B cell (primary cell): ENCODE data around the gene RTL5. TPM values are rescaled to one million over a fixed set of nuclear protein-coding genes. Genes with fewer than 3 reads are reported as not detected.

ENCODE experiments used
- ATAC-seq: fragments of 200-7000 bp; cut with Tn5 transposase; one replicate; pipeline ENCODE4 v1.10.0; 2021; ENCODE audit warnings: low read depth, mild to moderate bottlenecking, moderate number of reproducible peaks, moderate library complexity
- CTCF ChIA-PET: fragments of 350-600 bp; sonication (Branson Sonifier 250); formaldehyde crosslinking; loops from one replicate; lab custom pipeline; 2021; ENCODE audit warnings: antibody characterized with exemption, inconsistent platforms; lab: Charles Lee
- POLR2A ChIA-PET: fragments of 350-600 bp; sonication (Branson Sonifier 250); formaldehyde crosslinking; loops from one replicate; lab custom pipeline; 2021; ENCODE audit warnings: antibody characterized with exemption; lab: Charles Lee
- DNase-seq: peaks from one replicate; pipeline ENCODE4 v3.0.0; 2013
- H2AFZ ChIP-seq: 2 replicates; pipeline ENCODE4 v1.6.1; 2012; ENCODE audit warnings: mild to moderate bottlenecking, low read depth, low read length; ENCODE audit not compliant: insufficient read depth, poor library complexity, severe bottlenecking
- H3K27ac ChIP-seq, 2 donors: 1 replicate in 1 of 2; 2 replicates in 1 of 2; pipeline ENCODE4 v1.5.1; 2012 to 2013; ENCODE audit warnings: low read length in 2 of 2, mild to moderate bottlenecking in 2 of 2, moderate library complexity in 1 of 2
- H3K27me3 ChIP-seq, 4 experiments: fragments of 200-600 bp in 1 of 4; sonication (generic) in 1 of 4; replicated peaks in 1 of 4; 1 replicate in 2 of 4; 2 replicates in 2 of 4; pipeline versions ENCODE4 v1.6.1 to v1.7.0; 2013 to 2016; ENCODE audit warnings: low read length in 3 of 4, mild to moderate bottlenecking in 2 of 4, mixed read lengths in 1 of 4, moderate library complexity in 1 of 4; ENCODE audit not compliant: insufficient read depth in 4 of 4, control insufficient read depth in 3 of 4; ENCODE audit errors: control extremely low read depth in 1 of 4
- H3K36me3 ChIP-seq, 2 experiments: replicated peaks in 1 of 2; 1 replicate in 1 of 2; 2 replicates in 1 of 2; pipeline versions ENCODE4 v1.6.1 to v1.7.1; 2013; ENCODE audit warnings: low read length in 1 of 2; ENCODE audit not compliant: insufficient read depth in 2 of 2, control insufficient read depth in 1 of 2; ENCODE audit errors: control extremely low read depth in 1 of 2, extremely low read depth in 1 of 2
- H3K4me1 ChIP-seq, 2 donors: fragments of 200-600 bp in 1 of 2; sonication (generic) in 1 of 2; 1 replicate in 1 of 2; 2 replicates in 1 of 2; pipeline versions ENCODE4 v1.5.1 to v1.6.1; 2013 to 2017; ENCODE audit warnings: low read length in 2 of 2; ENCODE audit not compliant: control insufficient read depth in 2 of 2, insufficient read depth in 2 of 2
- H3K4me2 ChIP-seq: replicated peaks from 2 replicates; pipeline ENCODE3; 2012; ENCODE audit warnings: mild to moderate bottlenecking, low read depth, low read length; ENCODE audit not compliant: poor library complexity, severe bottlenecking
- H3K4me3 ChIP-seq, 5 experiments: fragments of 200-600 bp in 1 of 5; sonication (generic) in 1 of 5; 1 replicate in 3 of 5; 2 replicates in 2 of 5; pipeline versions ENCODE4 v1.5.1 to v1.7.0; 2011 to 2016; ENCODE audit warnings: low read length in 4 of 5, mild to moderate bottlenecking in 4 of 5, low read depth in 2 of 5, control low read depth in 1 of 5, moderate library complexity in 1 of 5; ENCODE audit not compliant: insufficient read depth in 1 of 5; ENCODE audit errors: control extremely low read depth in 1 of 5, extremely low read depth in 1 of 5
- H3K79me2 ChIP-seq: fragments of 200-600 bp; sonication (generic); one replicate; pipeline ENCODE4 v1.6.0; 2016; ENCODE audit warnings: low read length; ENCODE audit not compliant: control insufficient read depth, insufficient read depth
- H3K9ac ChIP-seq: fragments of 200-600 bp; sonication (generic); 2 replicates; pipeline ENCODE4 v1.6.1; 2017; ENCODE audit warnings: mild to moderate bottlenecking, low read length, moderate library complexity
- H3K9me3 ChIP-seq, 3 donors: one replicate each; pipeline versions ENCODE4 v1.6.1 to v1.7.1; 2013; ENCODE audit warnings: low read length in 2 of 3; ENCODE audit not compliant: control insufficient read depth in 2 of 3, insufficient read depth in 1 of 3; ENCODE audit errors: control extremely low read depth in 1 of 3
- H4K20me1 ChIP-seq: 2 replicates; pipeline ENCODE4 v1.6.0; 2012; ENCODE audit warnings: mild to moderate bottlenecking, low read length; ENCODE audit not compliant: insufficient read depth, control insufficient read depth, poor library complexity, severe bottlenecking
- H3K27ac Mint-ChIP-seq: one replicate; pipeline ENCODE4 v1.8.0; 2021; ENCODE audit warnings: mixed read lengths
- H3K27me3 Mint-ChIP-seq: one replicate; pipeline ENCODE4 v1.8.0; 2021; ENCODE audit warnings: mixed read lengths
- H3K4me1 Mint-ChIP-seq: one replicate; pipeline ENCODE4 v1.8.0; 2021; ENCODE audit warnings: mixed read lengths
- H3K4me3 Mint-ChIP-seq: one replicate; pipeline ENCODE4 v1.8.0; 2021; ENCODE audit warnings: mixed read lengths
- H3K9me3 Mint-ChIP-seq: one replicate; pipeline ENCODE4 v1.8.0; 2022; ENCODE audit warnings: mixed read lengths; ENCODE audit not compliant: insufficient read depth
- CTCF ChIP-seq: fragments of 200-600 bp; IDR thresholded peaks from one replicate; pipeline ENCODE4 v1.8.0; 2022; ENCODE audit warnings: antibody characterized with exemption, mild to moderate bottlenecking
- EZH2 ChIP-seq: IDR thresholded peaks from 2 replicates; pipeline ENCODE4 v1.6.1; 2012; ENCODE audit warnings: borderline replicate concordance, low read depth, mild to moderate bottlenecking, moderate library complexity, low read length; ENCODE audit not compliant: insufficient read depth, poor library complexity, severe bottlenecking
- WGBS: methylation state at CpG from one replicate; pipeline ENCODE4 v1.1.5; 2013; ENCODE audit warnings: missing lambda C conversion rate; ENCODE audit not compliant: insufficient coverage; 5-methylcytosine and 5-hydroxymethylcytosine counted together
- intact Hi-C: fragments of 100-400 bp; cut with micrococcal nuclease; formaldehyde crosslinking; loops from one replicate; pipeline ENCODE4 v1.10.0; 2022
- polyA plus RNA-seq: library from polyadenylated mRNA; depleted of rRNA; stranded (reverse); fragments of >200 nt; gene quantifications from 2 replicates; pipeline ENCODE4 v1.2.3, GENCODE V29; 2012
- total RNA-seq, 2 donors: library from RNA; stranded (reverse); fragments of 120-200 nt in 1 of 2; gene quantifications; 1 replicate in 1 of 2; 2 replicates in 1 of 2; pipeline versions ENCODE4 v1.2.3 to v1.2.4, GENCODE V29; 2013 to 2022

RTL5 gene
- total and polyA plus RNA-seq, 2 donors (not counting 1 experiment from before 2014, with no cell fraction given), result 1.0 to 22.4 TPM

- Histone ChIP-seq H3K79me2 (no peaks in the 10 kb centered on the region), H3K27me3 (no peaks in the 10 kb centered on the region), H3K9me3 (no peaks in the 10 kb centered on the region), H3K36me3 (no peaks in the 10 kb centered on the region), H2AFZ (no peak overlapping the region), H4K20me1 (no peaks in the 10 kb centered on the region), H3K27ac (no peak overlapping the region), H3K9ac (no peak overlapping the region), H3K4me2 (no peak overlapping the region), H3K4me3 (no peak overlapping the region), H3K4me1 (peaks cover 0 to 8% of the 10 kb centered on the region in 2 donors)
- Mint-ChIP-seq H3K27ac (no peak overlapping the region), H3K4me1 (peaks cover 8% of the 10 kb centered on the region), H3K27me3 (peaks cover 11% of the 10 kb centered on the region), H3K4me3 (no peak overlapping the region), H3K9me3 (no peaks in the 10 kb centered on the region)
- TF ChIP-seq EZH2 (no peak), CTCF (no peak)
- DNase-seq (no peak), ATAC-seq (no peak)
- ChIA-PET CTCF (interaction anchor here (1.5 to 3.4 kb wide), 2 partner anchors 12 to 21 kb away, joined by 4 to 20 read pairs; no protein-coding TSS in a partner anchor), POLR2A (no interaction called here)
- intact Hi-C loops, result no loop called here
- whole genome bisulfite sequencing, result 83% methylated on average over 1 of the region's 6 CpGs
Measured at GRCh38 chrX:72114306-72114705, 17.4 kb downstream of the RTL5 start.

- Histone ChIP-seq H3K4me3 (no peak overlapping the region), H3K27ac (no peak overlapping the region), H3K4me1 (peaks cover 0 to 8% of the 10 kb centered on the region in 2 donors), H3K79me2 (no peaks in the 10 kb centered on the region), H3K9me3 (no peaks in the 10 kb centered on the region), H3K36me3 (no peaks in the 10 kb centered on the region), H3K9ac (no peak overlapping the region), H3K4me2 (no peak overlapping the region), H4K20me1 (no peaks in the 10 kb centered on the region), H2AFZ (no peak overlapping the region), H3K27me3 (peaks cover 0 to 3% (median 0%) of the 10 kb centered on the region in 4 experiments)
- CTCF ChIA-PET, result no interaction called here
- H3K4me3 Mint-ChIP-seq, result no peak overlapping the region
- peaks cover 16% of the 10 kb centered on the region for H3K27me3 Mint-ChIP-seq
- POLR2A ChIA-PET, result no interaction called here
- WGBS, result 83% methylated on average over 2 of the region's 6 CpGs
- intact Hi-C loops, result no loop called here
- peaks cover 8% of the 10 kb centered on the region for H3K4me1 Mint-ChIP-seq
- DNase-seq (no peak), ATAC-seq (no peak)
- H3K27ac Mint-ChIP-seq, result no peak overlapping the region
- TF ChIP-seq CTCF, result no peak
- TF ChIP-seq EZH2, result no peak
- no peaks in the 10 kb centered on the region for H3K9me3 Mint-ChIP-seq
Measured at GRCh38 chrX:72113461-72113860, 18.3 kb downstream of the RTL5 start.
